WTC11 (cell line): ENCODE measurements around the gene TMEFF2. TPM values are rescaled to one million over a fixed set of nuclear protein-coding genes. Genes with fewer than 3 reads are reported as not detected.

Source experiments
- ATAC-seq: fragments of 200-7000 bp; cut with Tn5 transposase; 2 replicates; pipeline ENCODE4 v1.10.0; 2021; ENCODE audit warnings: mild to moderate bottlenecking, moderate library complexity
- CTCF ChIA-PET: fragments of 300-600 bp; sonication (Branson Sonifier 250); formaldehyde crosslinking; loops from one replicate; lab custom pipeline; 2021; ENCODE audit warnings: antibody characterized with exemption; lab: Charles Lee
- POLR2A ChIA-PET: fragments of 350-600 bp; sonication (Branson Sonifier 250); formaldehyde crosslinking; loops from one replicate; lab custom pipeline; 2021; ENCODE audit warnings: antibody characterized with exemption; lab: Charles Lee
- DNase-seq: peaks from one replicate; pipeline ENCODE4 v3.0.0; 2021; ENCODE audit warnings: low spot score
- H3K27ac Mint-ChIP-seq: 2 replicates; pipeline ENCODE4 v1.8.0; 2021; ENCODE audit warnings: mixed read lengths
- H3K27me3 Mint-ChIP-seq: 2 replicates; pipeline ENCODE4 v1.8.0; 2021; ENCODE audit warnings: low read depth, mild to moderate bottlenecking, moderate library complexity, mixed read lengths
- H3K36me3 Mint-ChIP-seq: 2 replicates; pipeline ENCODE4 v1.8.0; 2021; ENCODE audit warnings: mixed read lengths
- H3K4me1 Mint-ChIP-seq: 2 replicates; pipeline ENCODE4 v1.8.0; 2022; ENCODE audit warnings: mixed read lengths
- H3K4me3 Mint-ChIP-seq: 2 replicates; pipeline ENCODE4 v1.8.0; 2021; ENCODE audit warnings: mild to moderate bottlenecking, moderate library complexity, mixed read lengths
- H3K9me3 Mint-ChIP-seq: 2 replicates; pipeline ENCODE4 v1.8.0; 2021; ENCODE audit warnings: mixed read lengths
- AFF4 ChIP-seq: sonication (generic); formaldehyde crosslinking; IDR thresholded peaks from 2 replicates; pipeline ENCODE4 v1.8.1; 2023; ENCODE audit warnings: mild to moderate bottlenecking, missing genetic modification reagents, borderline replicate concordance
- ATF1 ChIP-seq: sonication (generic); formaldehyde crosslinking; IDR thresholded peaks from 2 replicates; pipeline ENCODE4 v1.8.1; 2023; ENCODE audit warnings: mild to moderate bottlenecking, moderate library complexity, missing genetic modification reagents
- CTCF ChIP-seq: fragments of 200-600 bp; IDR thresholded peaks from 2 replicates; pipeline ENCODE4 v1.8.0; 2022; ENCODE audit warnings: antibody characterized with exemption
- EMX1 ChIP-seq: fragments of 250-450 bp; sonication (Bioruptor Pico); IDR thresholded peaks from 2 replicates; pipeline ENCODE4 v1.8.0; 2021; ENCODE audit warnings: mild to moderate bottlenecking
- FOXK1 ChIP-seq: sonication (generic); formaldehyde crosslinking; IDR thresholded peaks from 2 replicates; pipeline ENCODE4 v1.8.0; 2022; ENCODE audit warnings: mild to moderate bottlenecking, moderate library complexity, missing genetic modification reagents
- GABPB1 ChIP-seq: sonication (generic); formaldehyde crosslinking; IDR thresholded peaks from 2 replicates; pipeline ENCODE4 v1.8.1; 2023; ENCODE audit warnings: mild to moderate bottlenecking, missing genetic modification reagents
- IRF2 ChIP-seq: sonication (generic); formaldehyde crosslinking; IDR thresholded peaks from 2 replicates; pipeline ENCODE4 v1.8.0; 2022; ENCODE audit warnings: low read depth, missing genetic modification reagents, borderline replicate concordance
- NFYB ChIP-seq: sonication (generic); formaldehyde crosslinking; conservative IDR thresholded peaks from 2 replicates; pipeline ENCODE4 v1.8.0; 2022; ENCODE audit warnings: low read depth, missing genetic modification reagents
- OVOL2 ChIP-seq: fragments of 250-450 bp; sonication (Bioruptor Pico); IDR thresholded peaks from 2 replicates; pipeline ENCODE4 v1.9.0; 2021; ENCODE audit warnings: mild to moderate bottlenecking, borderline replicate concordance
- PRRX2 ChIP-seq: fragments of 250-450 bp; sonication (Bioruptor Pico); IDR thresholded peaks from 2 replicates; pipeline ENCODE4 v1.8.0; 2021; ENCODE audit warnings: mild to moderate bottlenecking
- RELA ChIP-seq: sonication (generic); formaldehyde crosslinking; IDR thresholded peaks from 2 replicates; pipeline ENCODE4 v1.8.1; 2022; ENCODE audit warnings: missing genetic modification reagents, mild to moderate bottlenecking, borderline replicate concordance
- SMAD3 ChIP-seq: sonication (generic); formaldehyde crosslinking; IDR thresholded peaks from 2 replicates; pipeline ENCODE4 v1.8.0; 2022; ENCODE audit warnings: missing genetic modification reagents, mild to moderate bottlenecking, borderline replicate concordance
- SOX15 ChIP-seq: fragments of 250-450 bp; sonication (Bioruptor Pico); IDR thresholded peaks from 2 replicates; pipeline ENCODE4 v1.9.0; 2021; ENCODE audit warnings: mild to moderate bottlenecking
- TEAD1 ChIP-seq: sonication (generic); formaldehyde crosslinking; IDR thresholded peaks from 2 replicates; pipeline ENCODE4 v1.8.0; 2022; ENCODE audit warnings: mild to moderate bottlenecking, missing genetic modification reagents
- USF1 ChIP-seq: sonication (generic); formaldehyde crosslinking; IDR thresholded peaks from 2 replicates; pipeline ENCODE4 v1.8.0; 2022; ENCODE audit warnings: mild to moderate bottlenecking, missing genetic modification reagents
- USF2 ChIP-seq: sonication (generic); formaldehyde crosslinking; IDR thresholded peaks from 2 replicates; pipeline ENCODE4 v1.8.1; 2023; ENCODE audit warnings: mild to moderate bottlenecking, missing genetic modification reagents, moderate library complexity
- ZMAT4 ChIP-seq: fragments of 250-450 bp; sonication (Bioruptor Pico); IDR thresholded peaks from 2 replicates; pipeline ENCODE4 v1.9.0; 2021; ENCODE audit warnings: mild to moderate bottlenecking
- ZNF263 ChIP-seq: sonication (generic); formaldehyde crosslinking; IDR thresholded peaks from 2 replicates; pipeline ENCODE4 v1.8.1; 2022; ENCODE audit warnings: low read depth, mild to moderate bottlenecking, moderate library complexity, missing genetic modification reagents
- ZNF396 ChIP-seq: fragments of 250-450 bp; sonication (Bioruptor Pico); IDR thresholded peaks from 2 replicates; pipeline ENCODE4 v1.8.0; 2021; ENCODE audit warnings: mild to moderate bottlenecking, moderate library complexity, borderline replicate concordance
- total RNA-seq: library from RNA; stranded (reverse); gene quantifications from 3 replicates; pipeline ENCODE4 v1.2.3, GENCODE V29; 2021
- TF ChIP-seq, protein P1 (sequence below): sonication (generic); formaldehyde crosslinking; IDR thresholded peaks from 2 replicates; pipeline ENCODE4 v1.8.1; 2023; ENCODE audit warnings: mild to moderate bottlenecking, missing genetic modification reagents
- TF ChIP-seq, protein P2 (sequence below): sonication (generic); formaldehyde crosslinking; IDR thresholded peaks from 2 replicates; pipeline ENCODE4 v1.8.0; 2023; ENCODE audit warnings: mild to moderate bottlenecking, missing genetic modification reagents
- TF ChIP-seq, protein P3 (sequence below): sonication (generic); formaldehyde crosslinking; IDR thresholded peaks from 2 replicates; pipeline ENCODE4 v1.8.1; 2022; ENCODE audit warnings: missing genetic modification reagents, borderline replicate concordance

TMEFF2 gene
- total RNA-seq, 1 experiment from 2014 or later, result 2.3 TPM

DNA sequence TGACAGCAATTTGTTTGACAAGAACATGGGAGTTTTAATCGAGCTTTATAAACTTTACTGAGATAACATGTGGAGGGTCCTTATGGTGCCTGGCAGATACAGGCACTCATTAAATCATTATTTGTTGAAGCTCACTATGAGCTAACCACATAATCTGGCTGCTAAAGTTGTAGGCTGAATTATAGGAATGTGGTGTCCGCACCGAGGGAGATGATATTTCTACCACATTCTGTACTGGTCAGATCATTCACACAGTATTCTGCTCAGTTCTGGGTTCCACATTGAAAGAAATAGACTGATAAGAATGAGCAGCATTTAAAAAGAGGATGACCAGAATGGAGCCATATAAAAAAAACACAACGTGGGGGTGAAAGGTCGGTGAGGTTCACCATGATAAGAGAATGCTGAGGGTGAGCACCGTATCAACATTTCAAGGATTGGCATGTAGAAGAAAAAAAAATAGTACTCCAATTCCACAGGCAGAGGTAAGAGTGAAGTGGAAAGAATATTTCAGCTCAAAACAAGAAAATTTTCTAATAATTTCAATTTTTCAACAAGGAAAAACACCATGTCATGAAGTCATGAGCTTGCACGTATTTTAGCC is 54.4 kb downstream of the TMEFF2 start:
- Mint-ChIP-seq H3K27ac (no peak overlapping the region), H3K4me1 (peaks cover 14% of the 10 kb centered on the region), H3K27me3 (no peaks in the 10 kb centered on the region), H3K4me3 (no peak overlapping the region), H3K9me3 (no peaks in the 10 kb centered on the region), H3K36me3 (no peaks in the 10 kb centered on the region)
- POLR2A ChIA-PET, result no interaction called here
- DNase-seq (no peak), ATAC-seq (no peak)
- CTCF ChIA-PET, result interaction anchor here (1.2 kb wide), 1 partner anchor 22 kb away, joined by 3 read pairs; no protein-coding TSS in a partner anchor
- TF ChIP-seq SMAD3 (CRISPR knock-in tag), result no peak
- no peak for TF ChIP-seq USF2 (CRISPR knock-in tag)
- TF ChIP-seq FOXK1 (CRISPR knock-in tag), result no peak
- TF ChIP-seq EMX1 (CRISPR knock-in tag), result no peak
- TF ChIP-seq NFYB (CRISPR knock-in tag), result no peak
- TF ChIP-seq SOX15, result no peak
- TF ChIP-seq TEAD1, result no peak
- TF ChIP-seq, protein P1, sequence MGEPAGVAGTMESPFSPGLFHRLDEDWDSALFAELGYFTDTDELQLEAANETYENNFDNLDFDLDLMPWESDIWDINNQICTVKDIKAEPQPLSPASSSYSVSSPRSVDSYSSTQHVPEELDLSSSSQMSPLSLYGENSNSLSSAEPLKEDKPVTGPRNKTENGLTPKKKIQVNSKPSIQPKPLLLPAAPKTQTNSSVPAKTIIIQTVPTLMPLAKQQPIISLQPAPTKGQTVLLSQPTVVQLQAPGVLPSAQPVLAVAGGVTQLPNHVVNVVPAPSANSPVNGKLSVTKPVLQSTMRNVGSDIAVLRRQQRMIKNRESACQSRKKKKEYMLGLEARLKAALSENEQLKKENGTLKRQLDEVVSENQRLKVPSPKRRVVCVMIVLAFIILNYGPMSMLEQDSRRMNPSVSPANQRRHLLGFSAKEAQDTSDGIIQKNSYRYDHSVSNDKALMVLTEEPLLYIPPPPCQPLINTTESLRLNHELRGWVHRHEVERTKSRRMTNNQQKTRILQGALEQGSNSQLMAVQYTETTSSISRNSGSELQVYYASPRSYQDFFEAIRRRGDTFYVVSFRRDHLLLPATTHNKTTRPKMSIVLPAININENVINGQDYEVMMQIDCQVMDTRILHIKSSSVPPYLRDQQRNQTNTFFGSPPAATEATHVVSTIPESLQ, result no peak
- no peak for TF ChIP-seq IRF2 (CRISPR knock-in tag)
- TF ChIP-seq USF1 (CRISPR knock-in tag), result no peak
- no peak for TF ChIP-seq ZMAT4 (CRISPR knock-in tag)
- no peak for TF ChIP-seq ZNF263 (CRISPR knock-in tag)
- no peak for TF ChIP-seq AFF4 (CRISPR knock-in tag)

GRCh38 chr2:192139813-192140212 is 54.9 kb downstream of the TMEFF2 start:
- Mint-ChIP-seq H3K4me1 (peaks cover 19% of the 10 kb centered on the region), H3K36me3 (no peaks in the 10 kb centered on the region), H3K27me3 (no peaks in the 10 kb centered on the region), H3K4me3 (no peak overlapping the region), H3K27ac (no peak overlapping the region), H3K9me3 (no peaks in the 10 kb centered on the region)
- ChIA-PET CTCF (no interaction called here), POLR2A (no interaction called here)
- ATAC-seq, result no peak
- DNase-seq, result no peak
- no peak for TF ChIP-seq OVOL2 (CRISPR knock-in tag)
- TF ChIP-seq RELA, result no peak
- TF ChIP-seq CTCF, result no peak
- TF ChIP-seq PRRX2 (CRISPR knock-in tag), result no peak
- TF ChIP-seq, protein P2, sequence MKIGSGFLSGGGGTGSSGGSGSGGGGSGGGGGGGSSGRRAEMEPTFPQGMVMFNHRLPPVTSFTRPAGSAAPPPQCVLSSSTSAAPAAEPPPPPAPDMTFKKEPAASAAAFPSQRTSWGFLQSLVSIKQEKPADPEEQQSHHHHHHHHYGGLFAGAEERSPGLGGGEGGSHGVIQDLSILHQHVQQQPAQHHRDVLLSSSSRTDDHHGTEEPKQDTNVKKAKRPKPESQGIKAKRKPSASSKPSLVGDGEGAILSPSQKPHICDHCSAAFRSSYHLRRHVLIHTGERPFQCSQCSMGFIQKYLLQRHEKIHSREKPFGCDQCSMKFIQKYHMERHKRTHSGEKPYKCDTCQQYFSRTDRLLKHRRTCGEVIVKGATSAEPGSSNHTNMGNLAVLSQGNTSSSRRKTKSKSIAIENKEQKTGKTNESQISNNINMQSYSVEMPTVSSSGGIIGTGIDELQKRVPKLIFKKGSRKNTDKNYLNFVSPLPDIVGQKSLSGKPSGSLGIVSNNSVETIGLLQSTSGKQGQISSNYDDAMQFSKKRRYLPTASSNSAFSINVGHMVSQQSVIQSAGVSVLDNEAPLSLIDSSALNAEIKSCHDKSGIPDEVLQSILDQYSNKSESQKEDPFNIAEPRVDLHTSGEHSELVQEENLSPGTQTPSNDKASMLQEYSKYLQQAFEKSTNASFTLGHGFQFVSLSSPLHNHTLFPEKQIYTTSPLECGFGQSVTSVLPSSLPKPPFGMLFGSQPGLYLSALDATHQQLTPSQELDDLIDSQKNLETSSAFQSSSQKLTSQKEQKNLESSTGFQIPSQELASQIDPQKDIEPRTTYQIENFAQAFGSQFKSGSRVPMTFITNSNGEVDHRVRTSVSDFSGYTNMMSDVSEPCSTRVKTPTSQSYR (CRISPR knock-in tag), result no peak
- no peak for TF ChIP-seq ZNF396 (CRISPR knock-in tag)
- TF ChIP-seq, protein P3, sequence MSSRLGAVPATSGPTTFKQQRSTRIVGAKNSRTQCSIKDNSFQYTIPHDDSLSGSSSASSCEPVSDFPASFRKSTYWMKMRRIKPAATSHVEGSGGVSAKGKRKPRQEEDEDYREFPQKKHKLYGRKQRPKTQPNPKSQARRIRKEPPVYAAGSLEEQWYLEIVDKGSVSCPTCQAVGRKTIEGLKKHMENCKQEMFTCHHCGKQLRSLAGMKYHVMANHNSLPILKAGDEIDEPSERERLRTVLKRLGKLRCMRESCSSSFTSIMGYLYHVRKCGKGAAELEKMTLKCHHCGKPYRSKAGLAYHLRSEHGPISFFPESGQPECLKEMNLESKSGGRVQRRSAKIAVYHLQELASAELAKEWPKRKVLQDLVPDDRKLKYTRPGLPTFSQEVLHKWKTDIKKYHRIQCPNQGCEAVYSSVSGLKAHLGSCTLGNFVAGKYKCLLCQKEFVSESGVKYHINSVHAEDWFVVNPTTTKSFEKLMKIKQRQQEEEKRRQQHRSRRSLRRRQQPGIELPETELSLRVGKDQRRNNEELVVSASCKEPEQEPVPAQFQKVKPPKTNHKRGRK (CRISPR knock-in tag), result no peak
- TF ChIP-seq ATF1 (CRISPR knock-in tag), result no peak
- no peak for TF ChIP-seq GABPB1 (CRISPR knock-in tag)
